PC-9 (cell line): ENCODE measurements around the gene ZNF385A.

Experiments used
- EZH2 ChIP-seq: fragments of 200-600 bp; sonication (generic); IDR thresholded peaks from 2 replicates; pipeline ENCODE4 v1.8.0; 2017; ENCODE audit warnings: antibody characterized with exemption, low read depth
- TF ChIP-seq, protein P1 (sequence below): fragments of 200-600 bp; sonication (generic); conservative IDR thresholded peaks from 2 replicates; pipeline ENCODE4 v1.6.1; 2017; ENCODE audit warnings: mixed run types, antibody characterized with exemption, mild to moderate bottlenecking, moderate library complexity

DNA sequence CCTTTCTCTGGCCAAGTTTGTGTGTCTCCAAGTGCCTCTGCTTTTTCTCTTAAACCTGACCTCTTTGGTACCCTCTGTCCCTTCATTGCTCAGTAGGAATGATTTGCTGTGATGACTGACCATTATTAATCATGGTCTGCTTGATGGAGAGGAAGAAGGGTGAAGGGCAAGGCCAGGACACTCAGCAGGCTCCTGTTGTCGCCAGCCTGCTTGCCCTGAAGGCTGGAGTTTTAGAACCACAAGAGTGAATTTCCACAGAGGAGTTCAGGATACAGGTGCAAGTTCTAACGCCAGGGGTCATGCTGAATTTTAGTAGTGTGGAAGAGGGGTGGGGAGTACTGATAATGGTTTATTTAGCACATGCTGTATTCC, 37.3 kb upstream of the ZNF385A start:
- no peak for TF ChIP-seq EZH2
- TF ChIP-seq, protein P1, sequence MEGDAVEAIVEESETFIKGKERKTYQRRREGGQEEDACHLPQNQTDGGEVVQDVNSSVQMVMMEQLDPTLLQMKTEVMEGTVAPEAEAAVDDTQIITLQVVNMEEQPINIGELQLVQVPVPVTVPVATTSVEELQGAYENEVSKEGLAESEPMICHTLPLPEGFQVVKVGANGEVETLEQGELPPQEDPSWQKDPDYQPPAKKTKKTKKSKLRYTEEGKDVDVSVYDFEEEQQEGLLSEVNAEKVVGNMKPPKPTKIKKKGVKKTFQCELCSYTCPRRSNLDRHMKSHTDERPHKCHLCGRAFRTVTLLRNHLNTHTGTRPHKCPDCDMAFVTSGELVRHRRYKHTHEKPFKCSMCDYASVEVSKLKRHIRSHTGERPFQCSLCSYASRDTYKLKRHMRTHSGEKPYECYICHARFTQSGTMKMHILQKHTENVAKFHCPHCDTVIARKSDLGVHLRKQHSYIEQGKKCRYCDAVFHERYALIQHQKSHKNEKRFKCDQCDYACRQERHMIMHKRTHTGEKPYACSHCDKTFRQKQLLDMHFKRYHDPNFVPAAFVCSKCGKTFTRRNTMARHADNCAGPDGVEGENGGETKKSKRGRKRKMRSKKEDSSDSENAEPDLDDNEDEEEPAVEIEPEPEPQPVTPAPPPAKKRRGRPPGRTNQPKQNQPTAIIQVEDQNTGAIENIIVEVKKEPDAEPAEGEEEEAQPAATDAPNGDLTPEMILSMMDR = no peak
